GM12864 (cell line): ENCODE data around the gene ABCD3.
"Not testable (repeated sequence)": the region's sequence is repeated elsewhere in the genome, so short reads cannot be mapped to it uniquely, and the experiment has no call there.

ENCODE experiments used
- DNase-seq: peaks from one replicate; pipeline ENCODE4 v3.0.0-alpha.2; 2011; ENCODE audit warnings: low read depth
- H3K4me3 ChIP-seq: 2 replicates; pipeline ENCODE4 v1.5.1; 2011; ENCODE audit warnings: mild to moderate bottlenecking, low read depth, low read length, control low read depth
- CTCF ChIP-seq: IDR thresholded peaks from 2 replicates; pipeline ENCODE4 v1.5.1; 2011; ENCODE audit warnings: low read depth, mild to moderate bottlenecking, moderate library complexity, low read length, control low read depth, inconsistent platforms; ENCODE audit errors: missing control alignments

The ABCD3 gene

GRCh38 chr1:94428441-94428840 is 10.3 kb downstream of the ABCD3 start:
- DNase-seq, result no peak
- TF ChIP-seq CTCF, result no peak
- H3K4me3 ChIP-seq, result no peak overlapping the region

DNA sequence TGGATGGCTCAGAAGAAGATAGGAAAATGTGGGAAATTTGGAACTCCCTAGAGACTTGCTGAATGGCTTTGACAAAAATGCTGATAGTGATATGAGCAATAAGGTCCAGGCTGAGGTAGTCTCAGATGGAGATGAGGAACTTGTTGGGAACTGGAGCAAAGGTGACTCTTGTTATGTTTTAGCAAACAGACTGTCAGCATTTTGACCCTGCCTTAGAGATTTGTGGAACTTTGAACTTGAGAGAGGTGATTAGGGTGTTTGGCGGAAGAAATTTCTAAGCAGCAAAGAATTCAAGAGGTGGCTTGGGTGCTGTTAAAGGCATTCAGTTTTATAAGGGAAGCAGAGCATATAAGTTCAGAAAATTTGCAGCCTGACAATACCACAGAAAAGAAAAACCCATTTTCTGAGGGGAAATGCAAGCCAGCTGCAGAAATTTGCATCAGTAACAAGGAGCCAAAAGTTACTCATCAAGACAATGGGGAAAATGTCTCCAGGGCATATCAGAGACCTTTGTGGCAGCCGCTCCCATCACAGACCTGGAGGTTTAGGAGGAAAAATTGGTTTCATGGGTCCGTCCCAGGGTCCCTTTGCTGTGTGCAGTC is 10.8 kb downstream of the ABCD3 start:
- not testable (repeated sequence) for H3K4me3 ChIP-seq, DNase-seq

DNA sequence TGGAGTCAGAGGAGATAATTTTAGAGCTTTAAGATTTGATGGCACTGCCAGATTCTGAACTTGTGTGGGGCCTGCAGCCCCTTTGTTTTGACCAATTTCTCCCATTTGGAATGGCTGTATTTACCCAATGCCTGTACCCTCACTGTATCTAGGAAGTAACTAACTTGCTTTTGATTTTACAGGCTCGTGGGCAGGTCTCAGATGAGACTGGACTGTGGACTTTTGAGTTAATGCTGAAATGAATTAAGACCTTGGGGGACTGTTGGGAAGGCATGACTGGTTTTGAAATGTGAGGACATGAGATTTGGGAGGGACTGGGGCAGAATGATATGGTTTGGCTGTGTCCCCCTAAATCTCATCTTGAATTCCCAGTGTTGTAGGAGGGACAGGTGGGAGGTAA is 11.9 kb downstream of the ABCD3 start:
- not testable (repeated sequence) for H3K4me3 ChIP-seq, DNase-seq

DNA sequence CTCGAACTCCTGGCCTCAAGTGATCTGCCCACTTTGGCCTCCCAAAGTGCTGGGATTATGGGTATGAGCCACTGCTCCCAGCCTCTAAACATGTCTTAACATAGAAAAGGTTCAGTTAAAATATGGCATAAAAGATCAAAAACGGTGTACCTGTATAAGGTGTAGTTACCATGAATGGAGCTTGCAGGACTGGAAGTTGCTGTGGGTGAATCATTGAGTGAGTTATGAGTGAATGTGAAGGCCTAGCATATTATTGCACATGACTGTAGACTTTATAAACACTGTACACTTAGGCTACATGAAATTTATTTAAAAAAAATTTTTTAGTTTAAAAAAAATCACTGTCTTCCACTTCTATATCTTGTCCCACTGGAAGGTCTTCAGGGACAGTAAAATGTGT is 15.7 kb downstream of the ABCD3 start:
- no peak overlapping the region for H3K4me3 ChIP-seq
- TF ChIP-seq CTCF, result no peak
- no peak for DNase-seq

DNA sequence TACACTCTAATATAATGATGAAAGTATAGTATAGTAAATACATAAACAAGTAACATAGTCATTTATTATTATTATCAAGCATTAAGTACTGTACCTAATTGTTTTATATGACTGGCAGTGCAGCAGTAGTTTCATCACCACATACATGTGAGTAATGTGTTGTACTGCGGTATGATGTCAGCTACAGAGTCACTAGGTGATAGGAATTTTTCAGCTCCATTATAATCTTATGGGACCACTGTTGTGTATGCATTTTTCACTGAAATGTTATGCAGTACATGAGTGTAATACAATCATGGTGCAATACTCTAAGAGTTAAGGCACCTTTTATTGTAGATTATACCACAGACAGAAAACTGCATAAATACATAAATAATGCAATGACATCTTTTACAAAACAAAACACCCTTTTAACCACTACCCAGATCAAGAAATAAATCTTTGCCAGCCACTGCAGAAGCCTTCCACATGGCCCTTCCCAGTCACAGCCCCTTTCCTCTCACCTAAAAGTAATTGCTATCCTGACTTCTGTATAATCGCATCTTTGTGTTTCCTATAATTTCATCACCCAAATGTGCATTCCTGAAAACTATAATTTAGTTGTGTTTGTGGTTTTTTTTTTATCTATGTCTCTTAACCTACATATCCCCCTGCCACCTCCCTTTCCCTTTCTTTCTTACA is 16.3 kb downstream of the ABCD3 start:
- no peak for DNase-seq
- TF ChIP-seq CTCF, result no peak
- H3K4me3 ChIP-seq, result no peak overlapping the region

- DNase-seq, result no peak
- no peak overlapping the region for H3K4me3 ChIP-seq
- no peak for TF ChIP-seq CTCF
Observed at GRCh38 chr1:94438692-94439276, 20.6 kb downstream of the ABCD3 start.

- no peak overlapping the region for H3K4me3 ChIP-seq
- TF ChIP-seq CTCF, result no peak
- DNase-seq, result no peak
Observed at GRCh38 chr1:94440088-94440487, 21.9 kb downstream of the ABCD3 start.

DNA sequence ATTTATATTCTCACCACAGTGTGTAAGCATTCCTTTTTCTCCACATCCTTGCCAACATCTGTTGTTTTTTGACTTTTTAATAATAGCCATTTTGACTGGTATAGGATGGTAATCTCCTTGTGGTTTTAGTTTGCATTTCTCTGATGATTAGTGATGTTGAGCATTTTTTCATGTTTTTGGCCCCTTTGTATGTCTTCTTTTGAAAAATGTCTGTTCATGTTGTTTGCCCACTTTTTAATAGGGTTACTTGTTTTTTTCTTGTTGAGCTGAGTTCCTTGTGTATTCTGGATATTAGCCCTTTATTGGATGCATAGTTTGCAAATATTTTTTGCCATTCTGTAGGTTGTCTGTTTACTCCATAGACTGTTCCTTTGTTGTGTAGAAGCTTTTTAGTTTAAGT is 24.9 kb downstream of the ABCD3 start:
- not testable (repeated sequence) for H3K4me3 ChIP-seq, DNase-seq

DNA sequence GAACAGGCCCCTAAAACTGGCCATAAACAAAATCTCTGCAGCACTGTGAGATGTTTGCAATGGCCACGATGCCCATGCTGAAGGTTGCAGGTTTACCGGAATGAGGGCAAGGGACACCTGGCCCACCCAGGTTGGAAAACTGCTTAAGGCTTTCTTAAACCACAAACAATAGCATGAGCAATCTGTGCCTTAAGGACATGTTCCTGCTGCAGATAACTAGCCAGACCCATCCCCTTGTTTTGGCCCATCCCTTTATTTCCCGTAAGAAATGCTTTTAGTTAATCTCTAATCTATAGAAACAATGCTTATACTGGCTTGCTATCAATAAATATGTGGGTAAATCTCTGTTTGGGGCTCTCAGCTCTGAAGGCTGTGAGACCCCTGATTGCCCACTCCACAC is 26.6 kb downstream of the ABCD3 start:
- DNase-seq, H3K4me3 ChIP-seq: not testable (repeated sequence)

DNA sequence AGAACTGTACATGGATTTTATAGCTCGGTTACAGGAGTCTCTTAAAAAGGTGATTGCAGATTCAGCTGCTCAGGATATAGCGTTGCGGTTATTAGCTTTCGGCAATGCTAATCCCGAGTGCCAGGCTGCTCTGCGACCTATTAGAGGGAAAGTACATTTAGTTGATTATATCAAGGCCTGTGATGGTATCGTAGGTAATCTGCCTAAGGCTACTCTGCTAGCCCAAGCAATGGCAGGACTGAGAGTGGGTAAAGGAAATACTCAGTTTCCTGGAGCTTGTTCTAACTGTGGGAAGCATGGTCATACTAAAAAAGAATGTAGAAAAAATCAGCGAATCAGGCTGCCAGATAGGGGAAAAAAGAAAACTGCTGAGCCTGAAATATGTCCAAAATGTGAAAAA is 27.5 kb downstream of the ABCD3 start:
- H3K4me3 ChIP-seq, DNase-seq: not testable (repeated sequence)

DNA sequence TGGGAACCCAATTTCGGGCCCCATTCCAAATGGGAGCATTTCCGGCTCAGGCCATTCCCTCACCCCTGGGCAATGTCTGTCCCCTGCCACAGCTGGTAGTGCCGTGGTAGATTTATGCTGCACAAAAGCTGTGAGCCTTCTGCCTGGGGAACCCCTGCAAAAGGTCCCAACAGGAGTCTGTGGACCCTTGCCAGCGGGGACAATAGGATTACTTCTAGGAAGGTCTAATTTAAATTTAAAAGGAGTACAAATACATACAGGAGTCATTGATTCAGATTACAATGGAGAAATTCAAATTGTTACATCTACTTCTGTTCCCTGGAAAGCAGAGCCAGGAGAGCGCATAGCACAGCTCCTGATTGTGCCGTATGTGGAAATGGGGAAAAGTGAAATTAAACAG is 28.0 kb downstream of the ABCD3 start:
- not testable (repeated sequence) for DNase-seq, H3K4me3 ChIP-seq

DNA sequence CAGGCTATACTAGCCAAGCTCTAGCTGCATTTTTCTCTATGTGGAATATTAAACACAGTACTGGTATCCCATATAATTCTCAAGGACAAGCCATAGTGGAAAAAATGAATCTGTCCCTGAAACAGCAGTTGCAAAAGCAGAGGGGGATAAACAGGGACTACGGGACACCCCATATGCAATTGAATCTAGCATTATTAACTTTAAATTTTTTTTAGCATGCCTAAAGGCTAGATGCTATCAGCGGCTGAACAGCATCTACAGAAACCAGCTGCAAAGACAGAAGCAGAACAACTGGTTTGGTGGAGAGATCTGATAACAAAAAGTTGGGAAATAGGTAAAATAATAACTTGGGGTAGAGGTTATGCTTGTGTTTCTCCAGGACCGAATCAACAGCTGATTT is 30.6 kb downstream of the ABCD3 start:
- not testable (repeated sequence) for DNase-seq, H3K4me3 ChIP-seq
